Left cardiac atrium (tissue), 4 donors: ENCODE results near the gene PLIN3. TPM values are rescaled to one million over a fixed set of nuclear protein-coding genes. Genes with fewer than 3 reads are reported as not detected.
A peak's percentile ranks its signal among the peaks of the same experiment; 100 is the strongest.
"Not testable (repeated sequence)": the region's sequence is repeated elsewhere in the genome, so short reads cannot be mapped to it uniquely, and the experiment has no call there.

Experiments
- ATAC-seq, 2 donors: fragments of 200-7000 bp; cut with Tn5 transposase; one replicate each; pipeline ENCODE4 v1.9.1; 2020; ENCODE audit warnings: mild to moderate bottlenecking in 2 of 2, moderate library complexity in 2 of 2
- DNase-seq: peaks from one replicate; pipeline ENCODE4 v3.0.0-alpha.2; 2020
- intact Hi-C, 2 donors: fragments of 100-400 bp; cut with DNase I; formaldehyde crosslinking; loops; one replicate each; pipeline versions ENCODE4 v1.14.1 to v1.15.1; 2022 to 2023
- total RNA-seq, 2 donors: library from RNA; stranded (reverse); fragmentation: NEBNext Ultra II Directional; extraction: Animal tissue kit (Norgen Biotek cat#: 25700); gene quantifications; one replicate each; pipeline ENCODE4 v1.2.1, GENCODE V29; 2021
- donor health status: DM: no; HTN: yes; CAD: no.
- donor health status: DM: no; HTN: yes; CAD: no; lungs with severe emphysema.
- donor health status: DM: yes; HTN: yes; CAD: no.
- donor health status: Dilated cardiomyopathy.

The PLIN3 gene
- total RNA-seq, 2 donors from 2014 or later = 25.3 to 35.1 TPM

- no peak for DNase-seq
- intact Hi-C loops = no loop called here
- ATAC-seq = no peak
Measured at GRCh38 chr19:4821265-4821664, 46.2 kb downstream of the PLIN3 start.

DNA sequence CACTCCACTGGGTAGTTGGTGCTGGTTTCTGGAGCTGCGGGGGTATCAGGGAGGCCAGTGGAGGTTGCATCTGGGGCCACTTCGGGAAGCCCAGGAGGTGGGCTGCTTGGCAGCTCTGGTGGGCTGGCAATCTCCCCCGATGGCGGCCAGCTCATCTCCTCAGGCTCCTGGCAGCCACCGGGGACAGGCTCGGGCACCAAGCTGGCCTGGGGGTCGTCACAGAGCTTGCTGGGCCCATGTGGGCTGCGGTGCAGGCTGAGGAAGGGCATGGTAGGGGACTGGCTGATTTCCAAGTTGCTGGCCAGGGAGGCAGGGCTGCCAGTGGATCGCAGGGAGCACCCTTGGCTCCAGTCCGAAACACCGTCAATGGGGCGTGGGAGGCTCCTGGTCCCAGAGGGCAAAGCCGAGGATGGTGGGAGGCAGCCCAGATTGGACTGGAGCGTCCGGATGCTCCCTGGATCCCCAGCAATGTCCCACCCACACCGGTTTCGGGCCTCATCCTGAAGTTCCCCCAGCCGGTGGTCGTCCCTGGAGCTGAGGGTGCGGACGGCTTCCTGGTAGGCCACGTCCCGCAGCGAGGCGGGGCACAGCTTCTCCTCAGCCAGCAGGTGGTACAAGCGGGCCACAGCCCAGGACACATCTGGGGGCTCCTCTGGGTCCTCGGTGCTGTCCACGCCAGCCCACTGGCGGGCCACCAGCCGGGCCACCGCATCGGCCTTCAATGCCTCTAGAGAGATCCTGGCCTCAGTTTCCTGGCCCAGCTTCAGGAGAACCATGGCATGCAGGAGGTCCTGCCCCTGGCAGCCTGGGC, 49.8 kb downstream of the PLIN3 start:
- DNase-seq = no peak
- intact Hi-C loops = loop anchor here in 1 of 2 donors (10.0 kb wide), 1 partner anchor 97 kb away; no protein-coding TSS in a partner anchor
- no peak for ATAC-seq

DNA sequence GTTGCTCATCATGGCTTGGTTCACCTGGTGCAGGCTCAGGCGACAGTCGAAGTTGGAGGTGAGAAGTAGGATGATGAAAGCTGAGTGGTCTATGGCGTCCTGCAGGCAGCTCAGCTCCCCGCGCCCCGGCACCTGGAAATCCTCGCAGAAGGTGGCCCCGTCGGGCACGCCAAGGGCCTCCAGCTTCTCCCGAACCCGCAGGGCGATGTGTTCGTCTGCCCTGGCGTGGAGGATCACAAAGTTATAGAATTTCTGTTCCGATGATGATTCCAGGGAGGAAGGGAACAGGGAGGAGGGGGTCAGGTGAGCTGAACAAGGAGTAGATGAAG, 50.6 kb downstream of the PLIN3 start:
- DNase-seq = no peak
- intact Hi-C loops = loop anchor here in 1 of 2 donors (10.0 kb wide), 1 partner anchor 98 kb away; no protein-coding TSS in a partner anchor
- ATAC-seq = no peak

GRCh38 chr19:4816202-4816949, 51.1 kb downstream of the PLIN3 start:
- intact Hi-C loops = loop anchor here in 1 of 2 donors (10.0 kb wide), 1 partner anchor 98 kb away; no protein-coding TSS in a partner anchor

GRCh38 chr19:4815426-4816201, 51.9 kb downstream of the PLIN3 start:
- intact Hi-C loops = loop anchor here in 1 of 2 donors (10.0 kb wide), 1 partner anchor 99 kb away; no protein-coding TSS in a partner anchor
- peak; percentile 93 for DNase-seq
- peak; percentile 90 to 95 for ATAC-seq

More at GRCh38 chr19:4816202-4816949, 51.1 kb downstream of the PLIN3 start:
- no peak for DNase-seq
- no peak for ATAC-seq

DNA sequence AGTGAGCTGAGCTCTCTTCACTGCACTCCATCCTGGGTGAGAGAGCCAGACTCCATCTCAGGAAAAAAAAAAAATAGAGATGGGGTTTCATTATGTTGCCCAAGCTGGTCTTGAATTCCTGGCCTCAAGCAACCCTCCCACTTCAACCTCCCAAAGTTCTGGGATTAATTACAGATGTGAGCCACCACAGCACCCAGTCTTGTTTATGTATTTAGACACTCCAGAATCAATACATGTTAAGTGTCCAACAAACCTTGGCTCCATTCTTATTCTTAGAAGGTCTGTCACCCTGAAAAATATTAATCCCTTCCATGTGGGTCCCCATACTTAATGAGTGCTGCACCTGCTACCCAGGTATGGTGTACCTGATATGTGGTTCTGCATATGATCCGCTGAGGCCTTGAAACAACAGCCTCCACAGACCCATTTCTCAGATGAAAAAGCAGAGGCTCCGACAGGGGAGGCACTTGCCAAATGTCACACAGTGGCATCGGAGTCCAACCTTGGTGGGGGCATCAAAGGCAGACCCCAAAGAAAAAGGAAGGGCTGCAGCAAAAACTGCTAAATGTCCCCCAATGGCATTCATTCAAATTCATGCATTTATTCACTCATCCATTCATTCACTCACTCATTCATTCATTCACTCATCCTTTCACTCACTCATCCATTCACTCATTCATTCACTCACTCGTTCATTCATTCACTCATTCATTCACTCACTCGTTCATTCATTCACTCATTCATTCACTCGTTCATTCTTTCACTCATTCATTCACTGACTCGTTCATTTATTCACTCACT, 52.6 kb downstream of the PLIN3 start:
- ATAC-seq (no peak), DNase-seq (no peak)
- intact Hi-C loops = loop anchor here (5.0 to 10.0 kb wide), 2 partner anchors 100 to 217 kb away; no protein-coding TSS in a partner anchor

DNA sequence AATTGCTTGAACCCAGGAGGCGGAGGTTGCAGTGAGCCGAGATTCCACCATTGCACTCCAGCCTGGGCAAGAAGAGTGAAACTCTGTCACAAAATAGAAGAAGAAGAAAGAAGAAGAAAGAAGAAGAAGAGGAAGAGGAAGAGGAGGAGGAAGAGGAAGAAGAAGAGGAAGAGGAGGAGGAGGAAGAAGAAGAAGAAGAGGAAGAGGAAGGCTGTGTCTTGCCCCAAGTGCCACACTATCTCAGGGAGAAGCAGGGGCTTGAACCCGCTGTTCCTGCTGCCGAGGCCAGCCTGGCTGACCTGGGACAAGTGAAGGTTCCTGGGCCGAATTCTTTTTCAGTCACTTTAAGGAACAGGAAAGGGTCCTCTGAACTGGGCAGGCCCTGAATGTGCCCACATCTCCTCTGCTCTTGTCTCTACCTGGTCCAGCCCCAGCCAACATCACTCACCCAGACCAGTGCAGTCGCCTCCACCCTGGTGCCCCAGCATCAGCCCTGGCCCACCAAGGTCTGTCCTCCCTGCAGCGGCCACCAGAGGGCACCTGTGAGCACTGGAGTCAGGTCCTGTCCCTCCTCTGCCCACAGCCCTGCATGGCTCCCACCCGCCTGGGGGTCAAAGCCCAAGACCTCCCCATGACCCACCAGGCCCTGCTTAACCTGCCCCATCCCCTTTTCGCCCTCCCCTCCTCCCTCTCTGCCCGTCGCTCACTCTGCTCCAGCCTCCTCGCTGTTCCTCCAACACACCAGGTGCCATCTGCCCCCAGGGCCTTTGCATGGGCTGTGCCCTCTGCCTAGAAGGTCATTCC, 55.9 kb downstream of the PLIN3 start:
- DNase-seq = peak; percentile 85
- intact Hi-C loops = loop anchor here (2.0 to 10.0 kb wide), 4 partner anchors 41 to 221 kb away; no protein-coding TSS in a partner anchor

DNA sequence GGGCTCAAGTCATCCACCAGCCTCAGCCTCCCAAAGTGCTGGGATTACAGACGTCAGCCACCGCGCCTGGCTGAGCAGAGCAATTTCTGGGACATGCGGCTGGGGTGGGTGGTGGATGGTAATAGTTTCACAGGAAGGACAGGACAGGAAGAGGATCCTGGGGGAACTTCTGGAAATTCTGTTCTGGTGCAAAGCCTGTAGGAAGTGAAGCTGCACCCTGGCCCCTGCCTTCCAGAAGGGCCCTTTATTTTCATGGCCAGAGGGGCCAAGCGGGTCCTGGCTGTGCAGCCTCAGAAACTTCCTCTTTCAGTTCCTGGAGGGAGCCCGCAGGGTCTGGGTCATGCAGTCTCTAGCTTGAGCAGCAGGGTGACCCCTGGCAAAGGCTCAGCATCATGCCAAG, 60.3 kb downstream of the PLIN3 start:
- intact Hi-C loops = loop anchor here in 1 of 2 donors (5.0 kb wide), 1 partner anchor 45 kb away; no protein-coding TSS in a partner anchor
- peak; percentile 48 for DNase-seq
- ATAC-seq = peak; percentile 16 to 42

More for the DNA sequence above, 55.9 kb downstream of the PLIN3 start:
- ATAC-seq = peak; percentile 40 to 58

DNA sequence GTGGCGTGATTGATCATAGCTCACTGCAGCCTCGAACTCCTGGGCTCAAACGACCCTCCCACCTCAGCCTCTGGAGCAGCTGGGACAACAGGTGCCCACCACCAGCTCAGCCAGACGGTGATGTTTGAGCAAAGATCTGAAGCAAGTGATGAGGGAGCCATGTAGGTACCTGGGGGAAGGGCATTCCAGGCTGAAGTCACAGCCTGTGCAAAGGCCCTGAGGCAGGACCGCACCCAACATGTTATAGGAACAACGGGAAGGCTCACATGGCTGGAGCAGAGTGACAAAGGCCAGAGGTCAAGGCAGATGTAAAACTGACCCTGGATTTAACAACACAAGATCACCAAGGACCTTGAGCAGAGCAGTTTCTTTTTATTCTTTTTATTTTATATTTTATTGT, 61.1 kb downstream of the PLIN3 start:
- ATAC-seq (no peak), DNase-seq (no peak)
- intact Hi-C loops = loop anchor here in 1 of 2 donors (5.0 kb wide), 1 partner anchor 46 kb away; no protein-coding TSS in a partner anchor

- intact Hi-C loops = loop anchor here in 1 of 2 donors (5.0 kb wide), 1 partner anchor 47 kb away; no protein-coding TSS in a partner anchor
- ATAC-seq, DNase-seq: not testable (repeated sequence)
Measured at GRCh38 chr19:4805140-4805539, 62.3 kb downstream of the PLIN3 start.

- intact Hi-C loops = loop anchor here (1.0 to 5.0 kb wide), 2 partner anchors 72 kb away; no protein-coding TSS in a partner anchor
- DNase-seq (peak; percentile 67), ATAC-seq (peak; percentile 69)
Measured at GRCh38 chr19:4803736-4804695, 63.5 kb downstream of the PLIN3 start.

- DNase-seq (peak; percentile 53), ATAC-seq (peak; percentile 57 to 64)
- intact Hi-C loops = loop anchor here in 1 of 2 donors (5.0 kb wide), 1 partner anchor 70 kb away; no protein-coding TSS in a partner anchor
Measured at GRCh38 chr19:4802711-4803110, 64.8 kb downstream of the PLIN3 start.

DNA sequence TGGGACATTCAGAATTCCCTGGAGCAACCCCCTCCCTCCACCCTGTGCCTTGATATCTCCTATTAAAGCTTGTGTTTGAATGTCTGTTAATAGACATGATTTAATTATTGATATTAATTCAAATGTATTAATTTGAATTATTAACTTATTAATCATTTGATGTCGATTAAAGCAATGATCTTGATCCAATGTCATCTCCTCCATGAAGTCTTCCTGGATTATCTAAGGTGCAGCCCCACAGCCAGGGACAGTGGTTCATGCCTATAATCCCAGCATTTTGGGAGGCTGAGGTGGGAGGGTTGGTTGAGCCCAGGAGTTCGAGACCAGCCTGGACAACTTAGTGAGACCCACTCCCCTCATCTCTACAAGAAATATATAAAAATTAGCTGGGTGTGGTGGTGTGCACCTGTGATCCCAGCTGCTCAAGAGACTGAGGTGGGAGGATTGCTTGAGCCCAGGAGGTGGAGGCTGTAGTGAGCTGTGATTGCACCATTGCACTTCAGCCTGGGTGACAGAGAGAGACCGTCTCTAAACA, 66.3 kb downstream of the PLIN3 start:
- ATAC-seq (no peak), DNase-seq (no peak)
- intact Hi-C loops = loop anchor here in 1 of 2 donors (5.0 kb wide), 1 partner anchor 69 kb away; no protein-coding TSS in a partner anchor

- no peak for DNase-seq
Measured at GRCh38 chr19:4800591-4801081, 66.8 kb downstream of the PLIN3 start.

GRCh38 chr19:4795400-4795799, 72.1 kb downstream of the PLIN3 start:
- no peak for ATAC-seq
- intact Hi-C loops = no loop called here
- DNase-seq = no peak

More at GRCh38 chr19:4800591-4801081, 66.8 kb downstream of the PLIN3 start:
- intact Hi-C loops = loop anchor here in 1 of 2 donors (5.0 kb wide), 1 partner anchor 68 kb away; no protein-coding TSS in a partner anchor
- peak; percentile 24 to 50 for ATAC-seq
